IPS-NIHi7 (cell line): Measurements from ENCODE around the gene NT5C2.
"Not testable (repeated sequence)": the region's sequence is repeated elsewhere in the genome, so short reads cannot be mapped to it uniquely, and the experiment has no call there.

ENCODE experiments used
- DNase-seq: peaks from one replicate; pipeline ENCODE4 v3.0.0; 2012; ENCODE audit warnings: mixed read lengths; ENCODE audit errors: extremely low spot score

The NT5C2 gene

GRCh38 chr10:103193107-103193819 lies at the start of gene NT5C2:
TSS of gene NT5C2 (minus strand) at chr10:103193272. CDS start at chr10:103174958, 18,314 bp downstream.
- DNase-seq = peak; percentile 89

- DNase-seq = peak; percentile 45
Observed at GRCh38 chr10:103241262-103242011, 48.4 kb upstream of the NT5C2 start.

- DNase-seq = peak; percentile 75
Observed at GRCh38 chr10:103238506-103239252, 45.6 kb upstream of the NT5C2 start.

- DNase-seq = no peak
Observed at GRCh38 chr10:103235775-103236174, 42.7 kb upstream of the NT5C2 start.

GRCh38 chr10:103232772-103233488 lies 39.9 kb upstream of the NT5C2 start:
- DNase-seq = no peak

- no peak for DNase-seq
Observed at GRCh38 chr10:103232131-103232673, 39.1 kb upstream of the NT5C2 start.

- DNase-seq = peak; percentile 54
Observed at GRCh38 chr10:103231047-103231551, 38.0 kb upstream of the NT5C2 start.

GRCh38 chr10:103227416-103227815 lies 34.3 kb upstream of the NT5C2 start:
- DNase-seq = no peak

- DNase-seq = no peak
Observed at GRCh38 chr10:103225939-103226338, 32.9 kb upstream of the NT5C2 start.

- not testable (repeated sequence) for DNase-seq
Observed at GRCh38 chr10:103224721-103225120, 31.6 kb upstream of the NT5C2 start.

GRCh38 chr10:103224133-103224532 lies 31.1 kb upstream of the NT5C2 start:
- DNase-seq = no peak

- DNase-seq = not testable (repeated sequence)
Observed at GRCh38 chr10:103216362-103216761, 23.3 kb upstream of the NT5C2 start.

GRCh38 chr10:103215601-103216000 lies 22.5 kb upstream of the NT5C2 start:
- no peak for DNase-seq

- DNase-seq = not testable (repeated sequence)
Observed at GRCh38 chr10:103210262-103210661, 17.2 kb upstream of the NT5C2 start.

- DNase-seq = not testable (repeated sequence)
Observed at GRCh38 chr10:103207643-103208042, 14.6 kb upstream of the NT5C2 start.

GRCh38 chr10:103207141-103207540 lies 14.1 kb upstream of the NT5C2 start:
- DNase-seq = no peak

- not testable (repeated sequence) for DNase-seq
Observed at GRCh38 chr10:103206715-103207114, 13.6 kb upstream of the NT5C2 start.

- not testable (repeated sequence) for DNase-seq
Observed at GRCh38 chr10:103205401-103205800, 12.3 kb upstream of the NT5C2 start.

- peak; percentile 84 for DNase-seq
Observed at GRCh38 chr10:103204353-103205255, 11.5 kb upstream of the NT5C2 start.

- DNase-seq = no peak
Observed at GRCh38 chr10:103203466-103203865, 10.4 kb upstream of the NT5C2 start.
